ENCODE data around the gene C3.

C3 gene

GRCh38 chr19:6744381-6745301 is 24.2 kb upstream of the C3 start:
- peak; percentile 75 to 85 for DNase-seq

- DNase-seq: no peak
These were observed 23.4 kb upstream of the C3 start for GRCh38 chr19:6743714-6744380.

- DNase-seq: no peak
These were observed 22.6 kb upstream of the C3 start for GRCh38 chr19:6743066-6743465.

- DNase-seq: peak in 1 of 2 experiments; percentile 60
These were observed 20.3 kb upstream of the C3 start for GRCh38 chr19:6740589-6741343.

- peak in 1 of 2 experiments; percentile 58 for DNase-seq
These were observed 19.6 kb upstream of the C3 start for GRCh38 chr19:6739883-6740588.

- peak in 1 of 2 experiments; percentile 72 for DNase-seq
These were observed 19.0 kb upstream of the C3 start, which contains the start of gene TRIP10 for GRCh38 chr19:6739390-6739882. Gene TRIP10 (plus strand): TSS chr19:6739680. CDS start chr19:6739762, 82 bp downstream.

GRCh38 chr19:6738787-6739389 is 18.4 kb upstream of the C3 start:
- no peak for DNase-seq

- peak; percentile 55 to 80 for DNase-seq
These were observed 17.7 kb upstream of the C3 start for GRCh38 chr19:6737873-6738786.

GRCh38 chr19:6737284-6737872 is 16.9 kb upstream of the C3 start, which contains the start of gene GPR108:
Gene GPR108 (minus strand): TSS chr19:6737580. CDS start chr19:6737576, 4 bp downstream.
- DNase-seq: peak; percentile 96 to 100

- DNase-seq: no peak
These were observed 16.4 kb upstream of the C3 start for GRCh38 chr19:6736917-6737283.

GRCh38 chr19:6736169-6736916 is 15.9 kb upstream of the C3 start:
- peak; percentile 74 to 76 for DNase-seq

GRCh38 chr19:6735181-6735911 is 14.9 kb upstream of the C3 start:
- DNase-seq: no peak

GRCh38 chr19:6734096-6734696 is 13.7 kb upstream of the C3 start:
- no peak for DNase-seq

- no peak for DNase-seq
These were observed 13.1 kb upstream of the C3 start for GRCh38 chr19:6733338-6734095.

- DNase-seq: no peak
These were observed 12.4 kb upstream of the C3 start for GRCh38 chr19:6732803-6733337.

GRCh38 chr19:6731822-6732221 is 11.4 kb upstream of the C3 start:
- DNase-seq: no peak

GRCh38 chr19:6730941-6731670 is 10.7 kb upstream of the C3 start:
- no peak for DNase-seq
